Gastrocnemius medialis (tissue), 4 donors: ENCODE results near the gene ASIC4.

Experiments
- CTCF ChIP-seq, 5 experiments: fragments of 450-650 bp in 3 of 5; fragments of 200-600 bp in 2 of 5; sonication (generic) in 2 of 5; IDR thresholded peaks in 4 of 5; conservative IDR thresholded peaks in 1 of 5; 1 replicate in 4 of 5; 2 replicates in 1 of 5; pipeline ENCODE4 v1.5.1; 2016 to 2019; ENCODE audit warnings: antibody characterized with exemption in 5 of 5, mild to moderate bottlenecking in 3 of 5, moderate library complexity in 3 of 5
- POLR2A ChIP-seq, 2 donors: fragments of 450-650 bp; IDR thresholded peaks; one replicate each; pipeline ENCODE4 v1.6.1; 2017; ENCODE audit warnings: antibody characterized with exemption in 2 of 2, mild to moderate bottlenecking in 2 of 2, moderate library complexity in 2 of 2

- TF ChIP-seq CTCF (IDR thresholded peaks at IDR 0.05 in 4 of 5, conservative IDR thresholded peaks at IDR 0.05 in 1 of 5) (no peak), POLR2A (IDR thresholded peaks at IDR 0.05) (no peak)
Observed at GRCh38 chr2:219569635-219570034, 55.4 kb downstream of the ASIC4 start.
